Cardiac septum (tissue), 1 donor: ENCODE results near the gene SEMA3B. TPM values are rescaled to one million over a fixed set of nuclear protein-coding genes. Genes with fewer than 3 reads are reported as not detected.
"Not testable (repeated sequence)": the region's sequence is repeated elsewhere in the genome, so short reads cannot be mapped to it uniquely, and the experiment has no call there.

Experiments used
- DNase-seq: peaks from one replicate; pipeline ENCODE4 v3.0.0-alpha.2; 2020; ENCODE audit warnings: low spot score
- intact Hi-C: fragments of 100-400 bp; cut with DNase I; formaldehyde crosslinking; loops from one replicate; pipeline ENCODE4 v1.14.0; 2022
- long read RNA-seq: library from polyadenylated mRNA; unstranded; transcript quantifications from one replicate; pipeline ENCODE4 v2.0.0, GENCODE V29; 2021
- total RNA-seq: library from RNA; stranded (reverse); fragmentation: NEBNext Ultra II Directional; extraction: Animal tissue kit (Norgen Biotek cat#: 25700); gene quantifications from one replicate; pipeline ENCODE4 v1.2.1, GENCODE V29; 2021
- donor health status: DM: no; HTN: no; CAD: no.

Gene SEMA3B
- total RNA-seq, result 26.5 TPM
- long read RNA-seq, transcript SEMA3B-204 (17 exons, 2,755 nt), result minor isoform, 6 of 108 reads
- long read RNA-seq, transcript SEMA3B-213 (18 exons, 2,925 nt), result major isoform, 32 of 108 reads
- long read RNA-seq, partial matches to known transcripts, result 13 of 108 reads
- long read RNA-seq, other reads (novel, unspliced or antisense), result 56 of 108 reads

DNA sequence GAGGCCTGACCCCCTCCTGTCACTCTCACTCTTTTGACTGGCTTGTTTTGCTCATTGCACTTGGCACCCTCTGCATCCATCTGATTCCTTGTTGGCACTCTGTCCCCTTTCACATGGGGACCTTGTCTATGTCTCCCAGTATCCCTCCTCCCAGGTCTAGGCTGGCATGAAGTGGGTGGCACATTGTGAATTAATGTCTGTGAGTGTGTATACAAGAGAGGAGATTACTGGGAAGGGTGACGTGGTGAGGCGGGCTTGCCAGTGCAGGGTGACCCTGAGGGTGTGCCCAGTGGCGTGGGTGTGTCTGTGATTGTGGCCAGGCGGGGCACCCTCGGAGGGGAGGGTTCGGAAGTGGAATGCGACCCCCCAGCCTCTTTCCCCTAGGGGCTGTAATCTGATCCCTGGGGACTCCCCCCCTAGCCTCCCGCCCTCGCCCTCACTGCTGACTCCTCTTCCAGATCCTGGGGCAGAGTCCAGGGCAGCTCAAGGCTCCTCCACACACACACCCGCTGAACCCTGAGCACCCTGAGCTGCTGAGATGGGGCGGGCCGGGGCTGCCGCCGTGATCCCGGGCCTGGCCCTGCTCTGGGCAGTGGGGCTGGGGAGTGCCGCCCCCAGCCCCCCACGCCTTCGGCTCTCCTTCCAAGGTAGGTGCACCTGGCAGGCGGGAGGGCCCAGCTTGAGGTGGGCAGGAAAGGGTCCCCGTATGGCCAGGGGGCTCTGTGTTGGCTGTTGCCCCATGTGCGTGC, at the start of gene SEMA3B:
Gene SEMA3B, plus strand, starts transcription at position 445 of the 749 bp plus-strand sequence. Its CDS starts 94 bp downstream, at position 539.
- intact Hi-C loops, result no loop called here
- DNase-seq, result peak; percentile 84

DNA sequence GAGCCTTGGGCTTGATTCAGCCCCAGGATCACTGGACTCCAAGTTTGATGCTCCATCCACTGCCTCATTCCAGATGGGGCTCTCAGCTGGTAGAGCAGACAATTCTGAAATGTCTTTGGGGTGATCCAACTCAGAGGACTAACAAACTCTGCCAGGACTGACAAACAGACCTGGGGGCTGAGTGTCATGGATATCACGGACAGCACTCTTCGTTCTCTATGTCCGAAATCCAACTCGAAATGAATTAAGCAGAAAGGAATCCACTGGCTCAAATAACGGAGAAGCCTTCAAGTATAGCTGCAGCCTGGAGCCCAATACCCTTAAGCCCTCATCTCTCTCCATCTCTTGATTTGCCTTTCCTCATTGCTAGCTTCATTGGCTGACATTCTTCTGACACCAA, 49.7 kb upstream of the SEMA3B start:
- no peak for DNase-seq
- intact Hi-C loops, result no loop called here

DNA sequence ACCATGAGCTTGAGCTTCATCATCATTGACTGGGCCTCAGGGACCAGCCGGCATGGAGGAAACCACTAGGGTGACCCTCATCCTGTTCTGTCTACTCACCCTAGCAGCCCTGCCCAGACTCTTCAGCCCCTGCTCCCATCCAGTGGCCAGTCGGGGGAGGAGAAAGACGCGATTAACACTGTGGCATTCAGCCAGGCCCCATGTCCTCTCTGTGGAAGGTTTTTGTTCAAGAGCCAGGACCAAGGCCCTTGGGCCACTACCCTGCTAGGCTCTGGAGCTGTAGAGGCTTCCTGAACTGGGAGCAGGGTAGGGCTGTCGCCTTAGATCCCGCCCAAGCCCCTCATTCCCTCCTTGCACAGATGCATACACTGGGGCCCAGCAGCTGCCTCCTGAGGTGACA, 48.8 kb upstream of the SEMA3B start:
- DNase-seq, result no peak
- intact Hi-C loops, result no loop called here

DNA sequence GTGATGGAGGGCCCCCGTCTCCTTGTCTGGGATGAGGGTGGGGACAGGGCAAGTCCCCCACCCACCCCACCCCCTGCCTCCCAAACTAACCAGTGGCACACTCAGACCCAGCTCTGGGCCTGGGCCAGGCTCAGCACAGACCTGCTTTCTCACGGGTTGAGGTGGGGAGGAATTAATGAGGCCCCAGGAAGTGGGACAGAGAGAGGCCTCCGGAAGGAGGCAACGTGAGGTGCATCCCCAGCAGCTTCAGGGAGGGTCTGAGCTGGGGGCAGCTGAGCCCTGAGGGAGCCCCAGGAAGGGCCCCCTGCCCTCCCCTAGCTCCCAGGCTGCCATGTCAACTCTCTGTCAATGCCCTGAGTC, 47.9 kb upstream of the SEMA3B start:
- intact Hi-C loops, result no loop called here
- no peak for DNase-seq

DNA sequence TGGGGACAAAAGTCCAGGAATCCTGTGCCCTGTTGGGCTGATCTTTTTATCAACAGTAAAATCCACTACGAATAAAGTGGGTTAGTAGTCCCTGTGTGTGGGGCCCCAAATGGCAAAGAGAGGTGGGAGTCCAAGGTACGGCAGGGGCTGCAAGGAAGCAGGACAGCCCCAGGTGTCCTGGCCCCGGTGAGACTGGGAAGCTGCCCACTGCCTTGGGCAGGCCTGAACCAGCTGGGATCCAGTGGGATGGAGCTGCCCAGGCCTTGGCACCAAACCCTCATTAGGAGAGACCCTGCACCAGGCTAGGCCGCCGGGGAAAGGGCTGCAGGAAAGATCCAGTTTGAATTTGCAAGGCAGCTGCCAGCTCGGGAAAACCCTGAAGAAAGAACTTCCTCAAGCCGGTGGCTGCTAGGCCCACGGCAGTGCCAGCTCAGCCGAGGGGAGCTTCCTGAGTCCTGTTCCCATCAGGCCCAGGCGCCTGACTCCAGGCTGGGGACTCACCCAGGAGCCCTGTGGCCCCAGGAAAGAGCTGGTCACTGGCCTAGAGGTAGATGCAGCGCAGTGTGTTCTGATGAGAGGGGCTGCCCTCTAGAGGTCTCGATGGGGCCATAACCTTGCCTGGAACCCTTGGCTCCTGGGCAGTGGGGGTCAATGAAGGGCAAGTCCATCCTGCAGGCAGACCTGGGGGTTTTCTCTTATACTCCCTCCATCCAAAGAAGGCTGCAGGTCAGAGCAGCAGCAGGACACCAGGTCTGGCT, 47.4 kb upstream of the SEMA3B start:
- intact Hi-C loops, result no loop called here
- no peak for DNase-seq

DNA sequence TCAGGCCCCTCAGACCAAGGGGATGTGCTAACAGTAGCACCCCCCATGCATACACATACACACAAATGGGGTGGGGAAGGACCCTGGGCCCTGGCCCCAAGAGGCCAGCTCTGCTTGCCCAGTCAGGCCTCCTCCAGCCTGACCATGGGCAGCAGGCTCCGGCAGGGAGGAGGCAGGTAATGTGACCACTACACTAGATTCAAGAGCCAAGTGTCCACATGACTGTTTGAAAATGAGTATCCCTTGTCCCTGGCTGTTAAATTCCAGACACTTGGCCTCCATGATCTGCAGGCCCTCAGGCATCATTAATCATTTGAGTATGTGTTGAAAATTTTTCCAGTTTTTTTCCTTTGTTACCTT, 46.8 kb upstream of the SEMA3B start:
- intact Hi-C loops, result no loop called here
- DNase-seq, result no peak

DNA sequence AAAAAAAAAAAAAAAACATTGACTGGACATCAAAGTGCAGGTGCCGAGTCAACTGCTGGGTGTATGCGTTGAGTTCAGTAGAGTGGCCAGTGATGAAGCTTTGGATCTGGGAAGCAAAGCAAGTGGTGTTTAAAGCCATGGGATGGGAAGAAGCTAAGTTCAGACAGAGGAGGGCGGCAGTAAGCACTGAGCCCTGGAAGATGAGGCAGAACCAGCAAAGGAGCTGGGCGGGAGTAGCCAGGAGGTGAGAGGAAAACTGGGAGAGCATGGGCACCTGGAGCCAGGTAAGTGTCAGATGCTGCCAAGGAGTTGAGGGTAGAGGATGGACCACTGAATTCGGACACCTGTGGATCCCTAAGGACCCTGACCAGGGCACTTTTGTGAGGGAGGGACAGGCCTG, 44.3 kb upstream of the SEMA3B start:
- intact Hi-C loops, result loop anchor here (2.0 kb wide), 1 partner anchor 104 kb away; no protein-coding TSS in a partner anchor
- no peak for DNase-seq

DNA sequence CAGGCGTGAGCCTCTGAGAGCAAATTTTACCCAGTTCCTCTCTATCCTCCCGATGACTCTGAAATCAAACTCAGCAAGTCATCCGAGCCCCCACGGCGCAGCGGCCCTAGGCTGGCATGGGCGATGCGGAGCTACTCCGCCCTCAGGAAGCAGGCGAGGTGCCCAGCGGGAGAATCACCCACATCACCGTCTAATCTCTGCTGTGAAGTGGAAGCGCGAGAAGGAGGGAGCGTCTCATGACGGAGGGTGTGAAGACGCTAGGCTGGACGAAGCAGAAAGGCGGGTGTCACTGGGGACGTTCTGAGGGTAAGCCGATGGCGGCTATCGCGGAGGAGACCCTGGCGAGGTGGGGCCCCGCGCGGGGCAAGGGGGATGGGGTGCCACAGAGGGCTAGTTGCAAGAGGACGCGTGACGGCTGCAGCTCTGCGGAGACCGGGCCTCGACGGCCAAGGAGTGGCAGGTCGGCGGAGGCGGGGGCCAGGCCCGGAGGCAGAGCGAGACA, 42.0 kb upstream of the SEMA3B start:
- intact Hi-C loops, result loop anchor here (1.0 kb wide), 4 partner anchors 19 to 46 kb away; no protein-coding TSS in a partner anchor
- DNase-seq, result no peak

DNA sequence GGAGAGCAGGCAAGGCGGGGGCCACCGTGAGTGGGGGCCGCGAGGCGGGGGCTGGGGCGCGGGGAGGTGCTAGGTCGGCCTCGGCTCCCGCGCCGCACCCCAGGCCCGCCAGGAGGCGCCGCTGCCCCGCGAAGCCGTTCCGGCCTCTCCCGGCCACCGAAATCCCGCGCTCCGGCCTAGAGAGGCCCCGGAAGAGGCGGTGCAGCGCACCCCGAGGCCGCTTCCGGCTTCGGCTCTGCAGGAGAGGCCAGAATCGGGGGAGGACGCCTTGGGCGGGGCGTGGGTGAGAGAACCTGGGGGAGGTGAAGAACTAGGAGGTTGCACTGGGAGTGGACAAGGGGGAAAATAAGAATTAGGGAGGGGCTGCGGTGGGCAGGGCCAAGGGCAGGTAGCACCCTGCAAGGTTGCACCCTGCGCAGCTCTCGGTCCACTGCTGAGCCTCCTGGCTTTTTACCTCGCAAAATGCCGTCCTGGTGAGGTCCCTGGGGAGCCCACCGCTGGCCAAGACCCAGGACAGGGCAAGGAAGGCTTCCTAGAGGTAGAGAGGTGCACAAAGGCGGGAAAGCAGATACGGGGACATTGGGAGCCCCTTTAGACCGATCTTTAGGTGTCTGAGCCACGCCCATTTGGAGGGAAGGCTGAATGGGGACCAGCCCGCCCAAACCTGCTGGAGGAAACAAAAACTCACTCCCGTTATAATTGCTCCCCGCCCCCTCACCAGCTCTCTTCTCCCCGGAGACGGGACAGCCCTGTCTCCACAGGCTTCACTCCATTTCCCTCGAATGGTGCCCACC, 41.4 kb upstream of the SEMA3B start:
- intact Hi-C loops, result loop anchor here (1.0 kb wide), 4 partner anchors 19 to 46 kb away; no protein-coding TSS in a partner anchor
- DNase-seq, result peak; percentile 96

DNA sequence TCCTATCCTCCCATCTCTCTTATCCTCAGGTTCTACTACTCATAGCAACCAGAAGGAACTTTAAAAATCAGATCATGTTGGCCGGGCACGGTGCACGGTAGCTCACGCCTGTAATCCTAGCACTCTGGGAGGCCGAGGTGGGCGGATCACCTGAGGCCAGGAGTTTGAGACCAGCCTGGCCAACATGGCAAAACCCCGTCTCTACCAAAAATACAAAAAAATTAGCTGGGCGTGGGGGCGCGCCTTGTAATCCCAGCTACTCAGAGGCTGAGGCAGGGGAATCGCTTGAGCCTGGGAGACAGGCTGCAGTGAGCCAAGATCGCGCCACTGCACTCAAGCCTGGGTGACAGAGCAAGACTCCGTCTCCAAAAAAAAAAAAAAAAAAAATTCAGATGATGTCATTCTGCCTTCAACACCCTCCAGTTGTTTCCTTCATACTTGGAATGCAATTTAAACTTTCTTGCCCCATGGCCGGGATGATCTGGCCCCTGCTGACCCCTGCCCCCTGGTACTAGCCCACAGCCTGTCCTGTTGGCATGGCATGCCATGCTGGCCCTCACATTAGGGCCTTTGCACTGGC, 40.7 kb upstream of the SEMA3B start:
- DNase-seq, intact Hi-C loops: not testable (repeated sequence)

DNA sequence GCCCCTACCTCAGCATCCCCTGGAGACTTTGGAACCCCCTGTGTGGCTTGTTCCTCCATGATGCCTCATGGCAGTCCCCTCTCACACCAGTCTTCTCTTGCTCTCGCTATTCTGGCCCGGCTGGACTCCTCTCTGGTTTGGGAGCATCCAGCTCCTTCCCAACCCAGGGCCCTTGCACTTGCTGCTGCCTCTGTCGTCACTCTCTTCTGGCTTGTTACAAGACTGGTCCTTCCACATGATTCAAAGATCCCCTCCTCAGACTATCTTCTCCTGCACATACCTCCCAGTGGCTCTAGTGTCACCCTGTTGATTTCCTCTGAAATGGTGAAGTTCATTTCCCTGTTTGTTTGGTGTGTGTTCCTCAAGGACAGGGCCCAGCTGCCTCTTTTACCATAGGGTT, 39.5 kb upstream of the SEMA3B start:
- DNase-seq, result no peak
- intact Hi-C loops, result no loop called here

DNA sequence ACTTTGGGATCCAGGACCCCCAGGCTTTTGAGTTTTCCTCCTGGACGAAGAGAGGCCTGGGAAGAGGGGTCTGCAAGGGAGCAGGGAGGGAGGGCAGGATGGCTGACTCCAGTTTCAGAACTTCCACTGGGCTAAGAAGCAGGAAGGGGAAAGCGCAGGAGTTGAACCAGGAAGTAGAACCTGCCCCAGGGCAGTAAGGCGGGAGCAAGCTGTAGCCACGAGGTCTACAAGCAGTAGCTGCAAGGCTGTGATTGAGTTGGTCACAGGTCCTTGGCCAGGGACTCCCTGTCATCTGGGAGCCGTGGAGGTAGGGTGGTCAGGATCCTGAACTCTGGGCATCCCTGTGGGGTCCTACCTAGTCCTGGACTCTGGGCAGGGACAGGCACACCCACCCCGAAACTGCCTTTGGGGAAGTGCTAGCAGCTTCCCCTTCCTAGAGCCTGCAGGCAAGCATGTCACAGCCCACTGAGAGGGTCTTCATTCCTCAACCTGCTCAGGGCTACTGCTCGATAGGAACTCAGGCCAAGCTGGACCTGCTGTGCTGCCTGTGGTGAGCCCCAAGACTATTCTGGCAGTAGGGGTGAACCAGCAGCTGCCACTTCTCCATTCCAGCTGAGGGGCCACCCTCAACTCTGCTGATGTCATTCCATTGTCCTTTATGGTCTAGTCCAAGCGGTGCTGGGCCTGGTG, 38.7 kb upstream of the SEMA3B start:
- no peak for DNase-seq
- intact Hi-C loops, result no loop called here

DNA sequence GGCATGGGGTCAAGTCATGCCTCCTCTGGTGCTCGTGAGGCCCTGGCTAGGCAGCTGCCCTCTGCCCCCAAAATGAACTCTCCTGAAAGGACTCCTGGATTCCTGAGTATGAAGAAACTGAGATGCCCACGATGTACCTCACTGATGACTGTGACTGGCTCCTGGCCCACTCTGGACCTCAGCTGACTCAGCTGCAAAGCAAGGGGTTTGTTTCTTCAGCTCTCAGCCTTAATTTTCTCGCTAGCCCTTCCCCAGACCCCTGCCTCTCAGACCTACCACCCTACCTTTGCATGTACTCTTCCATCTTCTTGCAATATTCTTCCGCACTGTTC, 38.2 kb upstream of the SEMA3B start:
- intact Hi-C loops, result no loop called here
- no peak for DNase-seq

DNA sequence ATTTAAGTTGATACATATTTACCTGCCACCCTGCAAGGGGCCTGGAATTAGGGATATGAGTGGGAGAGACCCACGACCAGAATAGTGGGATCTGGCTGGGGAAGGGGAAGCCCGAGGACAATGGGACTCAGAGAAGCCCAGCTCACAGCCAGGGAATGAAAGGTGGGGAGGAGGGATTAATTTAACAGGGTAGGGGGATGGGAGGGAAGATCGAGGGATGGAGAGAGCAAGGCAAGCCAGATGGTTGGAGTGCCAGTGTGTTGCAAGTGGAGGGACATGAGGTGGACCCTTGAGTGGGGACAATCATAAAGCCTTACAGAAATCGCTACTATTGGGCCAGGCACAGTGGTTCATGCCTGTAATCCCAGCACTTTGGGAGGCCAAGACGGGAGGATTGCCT, 37.4 kb upstream of the SEMA3B start:
- DNase-seq, result no peak
- intact Hi-C loops, result no loop called here

DNA sequence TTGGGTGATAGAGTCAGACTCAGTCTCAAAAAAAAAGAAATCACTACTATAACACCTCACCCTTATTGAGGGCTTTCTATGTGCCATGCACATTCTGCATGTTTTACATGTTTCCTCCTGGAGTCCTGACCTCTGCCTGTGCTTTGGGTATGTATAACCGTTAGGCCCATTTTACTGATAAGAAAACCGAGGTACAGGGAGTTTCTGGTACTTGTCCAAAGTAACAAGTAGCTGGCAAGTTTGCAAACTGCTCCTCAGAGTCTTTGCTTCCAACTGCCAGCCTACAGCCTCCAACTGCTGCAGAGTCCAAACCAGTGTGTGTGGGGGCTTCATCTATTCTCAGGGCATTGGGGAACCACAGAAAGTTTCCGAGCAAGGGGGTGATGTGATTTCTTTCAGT, 36.6 kb upstream of the SEMA3B start:
- intact Hi-C loops, result no loop called here

DNA sequence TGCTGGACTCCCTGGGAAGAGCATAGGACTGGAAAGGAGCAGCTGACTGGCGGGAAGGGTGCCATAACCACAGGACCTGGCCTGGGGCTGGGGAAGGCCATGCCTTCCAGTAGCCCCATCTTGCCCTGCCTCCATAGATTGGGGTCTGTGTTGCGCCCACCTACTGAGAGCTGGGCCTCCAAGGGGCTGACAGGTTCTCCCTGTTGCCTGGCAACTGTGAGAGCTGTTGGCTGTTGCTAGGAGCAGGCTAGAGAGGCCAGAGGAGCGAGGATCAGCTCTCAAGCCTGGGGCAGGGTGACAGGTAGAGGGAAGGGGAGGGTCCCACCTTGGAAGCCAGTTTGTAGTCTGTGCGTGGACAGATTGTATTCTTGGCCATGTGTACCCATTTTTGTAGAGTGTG, 35.8 kb upstream of the SEMA3B start:
- DNase-seq, result no peak
- intact Hi-C loops, result no loop called here

More for the DNA sequence above, 36.6 kb upstream of the SEMA3B start:
- no peak for DNase-seq

DNA sequence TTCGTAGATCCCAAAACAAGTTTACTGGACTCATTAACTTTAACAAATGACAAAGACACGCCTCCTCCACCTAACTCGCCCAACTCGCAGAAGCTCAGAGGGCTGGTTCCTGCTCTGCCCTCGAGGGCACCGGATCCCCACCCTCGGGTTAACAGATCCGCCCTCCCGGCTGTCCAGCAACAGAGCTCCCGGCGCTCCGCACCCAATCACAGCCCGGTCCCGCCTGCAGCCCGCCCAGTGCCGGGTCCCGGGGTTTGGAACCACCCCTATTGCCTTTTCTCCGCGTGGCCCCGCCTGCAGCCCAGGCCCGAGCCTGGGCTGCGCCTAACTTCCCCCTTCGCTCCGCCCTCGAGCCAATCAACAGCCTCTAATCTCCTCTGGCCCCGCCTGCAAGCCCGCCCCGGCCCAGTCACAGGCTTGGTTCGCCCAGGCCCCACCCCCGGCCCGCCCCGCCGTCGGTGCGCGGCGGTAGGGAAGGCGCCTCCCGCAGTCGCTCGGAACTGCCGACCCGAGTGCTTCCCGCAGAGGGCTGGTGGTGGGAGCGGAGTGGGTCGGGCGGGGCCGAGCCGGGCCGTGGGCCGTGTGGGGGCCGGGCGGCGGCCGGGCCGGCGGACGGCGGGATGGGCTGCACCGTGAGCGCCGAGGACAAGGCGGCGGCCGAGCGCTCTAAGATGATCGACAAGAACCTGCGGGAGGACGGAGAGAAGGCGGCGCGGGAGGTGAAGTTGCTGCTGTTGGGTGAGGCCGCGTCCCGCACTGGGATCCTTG, 33.0 kb upstream of the SEMA3B start, which contains the start of gene GNAI2:
Gene GNAI2, plus strand, starts transcription at position 489 of the 768 bp plus-strand sequence. Its CDS starts 132 bp downstream, at position 621.
- intact Hi-C loops, result loop anchor here (5.0 kb wide), 1 partner anchor 86 kb away; the partner anchor contains the start of gene HYAL2
- peak; percentile 100 for DNase-seq
